H9 (cell line): ENCODE data around the gene ZNF672. TPM values are rescaled to one million over a fixed set of nuclear protein-coding genes. Genes with fewer than 3 reads are reported as not detected.

Experiments used
- DNase-seq: peaks from one replicate; pipeline ENCODE4 v3.0.0-alpha.2; 2017
- H2AFZ ChIP-seq: one replicate; pipeline ENCODE4 v1.6.1; 2013; ENCODE audit warnings: mild to moderate bottlenecking, low read length, control low read depth, moderate library complexity
- H2AK5ac ChIP-seq: 2 replicates; pipeline ENCODE4 v1.6.1; 2013; ENCODE audit warnings: low read length, control low read depth, mixed read lengths; ENCODE audit not compliant: insufficient read length
- H2BK120ac ChIP-seq: one replicate; pipeline ENCODE4 v1.6.1; 2013; ENCODE audit warnings: low read depth, mild to moderate bottlenecking, low read length, control low read depth, inconsistent platforms; ENCODE audit not compliant: poor library complexity, severe bottlenecking
- H2BK12ac ChIP-seq: 2 replicates; pipeline ENCODE4 v1.6.1; 2013; ENCODE audit warnings: low read length, control low read depth, mixed read lengths, low read depth; ENCODE audit not compliant: insufficient read length
- H2BK15ac ChIP-seq: 2 replicates; pipeline ENCODE4 v1.6.1; 2013; ENCODE audit warnings: low read depth, low read length, control low read depth
- H2BK20ac ChIP-seq: one replicate; pipeline ENCODE4 v1.6.1; 2013; ENCODE audit warnings: low read depth, mild to moderate bottlenecking, low read length, control low read depth, inconsistent platforms; ENCODE audit not compliant: poor library complexity, severe bottlenecking
- H2BK5ac ChIP-seq: 2 replicates; pipeline ENCODE4 v1.6.1; 2013; ENCODE audit warnings: low read length, control low read depth, mixed read lengths; ENCODE audit not compliant: insufficient read length
- H3K14ac ChIP-seq: 2 replicates; pipeline ENCODE4 v1.6.1; 2013; ENCODE audit warnings: low read length, control low read depth; ENCODE audit not compliant: insufficient read depth
- H3K18ac ChIP-seq: 2 replicates; pipeline ENCODE4 v1.6.1; 2013; ENCODE audit warnings: low read depth, mild to moderate bottlenecking, mixed read lengths, low read length, control low read depth; ENCODE audit not compliant: insufficient read length
- H3K23ac ChIP-seq: 2 replicates; pipeline ENCODE4 v1.6.1; 2013; ENCODE audit warnings: low read length, control low read depth, mixed read lengths, low read depth; ENCODE audit not compliant: insufficient read length
- H3K23me2 ChIP-seq: 2 replicates; pipeline ENCODE4 v1.6.1; 2013; ENCODE audit warnings: low read depth, mild to moderate bottlenecking, mixed read lengths, low read length, control low read depth; ENCODE audit not compliant: insufficient read length, poor library complexity, severe bottlenecking
- H3K27ac ChIP-seq: 2 replicates; pipeline ENCODE4 v1.5.1; 2013; ENCODE audit warnings: low read length, control low read depth, mixed read lengths, low read depth; ENCODE audit not compliant: insufficient read length
- H3K27me3 ChIP-seq: 2 replicates; pipeline ENCODE4 v1.6.1; 2013; ENCODE audit warnings: low read length, control low read depth, inconsistent platforms; ENCODE audit not compliant: insufficient read depth
- H3K4ac ChIP-seq: 2 replicates; pipeline ENCODE4 v1.6.1; 2013; ENCODE audit warnings: low read depth, mild to moderate bottlenecking, control low read depth, inconsistent platforms, low read length, moderate library complexity
- H3K4me1 ChIP-seq: 2 replicates; pipeline ENCODE4 v1.6.1; 2013; ENCODE audit warnings: low read length, control low read depth, inconsistent platforms; ENCODE audit not compliant: insufficient read depth
- H3K4me2 ChIP-seq: 2 replicates; pipeline ENCODE4 v1.6.1; 2013; ENCODE audit warnings: low read length, control low read depth, mixed read lengths; ENCODE audit not compliant: insufficient read length, insufficient read depth
- H3K56ac ChIP-seq: 2 replicates; pipeline ENCODE4 v1.6.1; 2013; ENCODE audit warnings: low read depth, mild to moderate bottlenecking, mixed read lengths, low read length, control low read depth; ENCODE audit not compliant: insufficient read length
- H3K79me1 ChIP-seq: 2 replicates; pipeline ENCODE4 v1.6.1; 2013; ENCODE audit warnings: low read depth, mild to moderate bottlenecking, moderate library complexity, low read length, control low read depth, inconsistent platforms; ENCODE audit not compliant: insufficient read depth, poor library complexity, severe bottlenecking
- H3K79me2 ChIP-seq: 2 replicates; pipeline ENCODE4 v1.6.1; 2013; ENCODE audit warnings: low read length, control low read depth, inconsistent platforms; ENCODE audit not compliant: insufficient read depth
- H3K9ac ChIP-seq: 2 replicates; pipeline ENCODE4 v1.6.1; 2013; ENCODE audit warnings: low read length, control low read depth, mixed read lengths; ENCODE audit not compliant: insufficient read length; ENCODE audit errors: extremely low read depth
- H3K9me3 ChIP-seq: one replicate; pipeline ENCODE4 v1.6.1; 2013; ENCODE audit warnings: low read depth, low read length, inconsistent platforms; ENCODE audit not compliant: control insufficient read depth
- H3T11ph ChIP-seq: one replicate; pipeline ENCODE4 v1.6.1; 2013; ENCODE audit warnings: mild to moderate bottlenecking, low read length, control low read depth, inconsistent platforms
- H4K20me1 ChIP-seq: one replicate; pipeline ENCODE4 v1.6.1; 2013; ENCODE audit not compliant: control insufficient read depth, insufficient read length, insufficient read depth
- H4K5ac ChIP-seq: 2 replicates; pipeline ENCODE4 v1.6.1; 2013; ENCODE audit warnings: low read depth, mild to moderate bottlenecking, mixed read lengths, low read length, control low read depth; ENCODE audit not compliant: insufficient read length
- H4K8ac ChIP-seq: replicated peaks from 2 replicates; pipeline ENCODE4 v1.6.1; 2013; ENCODE audit warnings: low read length, control low read depth, mixed read lengths, low read depth; ENCODE audit not compliant: insufficient read length
- H4K91ac ChIP-seq: 2 replicates; pipeline ENCODE4 v1.6.1; 2013; ENCODE audit warnings: low read depth, mild to moderate bottlenecking, moderate library complexity, mixed read lengths, low read length, control low read depth; ENCODE audit not compliant: insufficient read length
- H3K27ac Mint-ChIP-seq, 3 experiments: 2 replicates in 2 of 3; 3 replicates in 1 of 3; pipeline ENCODE4 v1.8.0; 2020 to 2021; ENCODE audit warnings: mixed read lengths in 3 of 3, mild to moderate bottlenecking in 1 of 3, moderate library complexity in 1 of 3
- H3K27me3 Mint-ChIP-seq: 2 replicates; pipeline ENCODE4 v1.8.0; 2021; ENCODE audit warnings: low read depth, mild to moderate bottlenecking, moderate library complexity, mixed read lengths
- H3K36me3 Mint-ChIP-seq, 3 experiments: 2 replicates in 2 of 3; 3 replicates in 1 of 3; pipeline ENCODE4 v1.8.0; 2020 to 2021; ENCODE audit warnings: low read depth in 3 of 3, mixed read lengths in 3 of 3; ENCODE audit not compliant: insufficient read depth in 1 of 3
- H3K4me1 Mint-ChIP-seq, 2 experiments: 2 replicates each; pipeline ENCODE4 v1.8.0; 2020; ENCODE audit warnings: mixed read lengths in 2 of 2
- H3K4me3 Mint-ChIP-seq, 2 experiments: 2 replicates in 1 of 2; 3 replicates in 1 of 2; pipeline ENCODE4 v1.8.0; 2020 to 2021; ENCODE audit warnings: mild to moderate bottlenecking in 2 of 2, mixed read lengths in 2 of 2, moderate library complexity in 1 of 2
- H3K9me3 Mint-ChIP-seq, 2 experiments: 2 replicates in 1 of 2; 3 replicates in 1 of 2; pipeline ENCODE4 v1.8.0; 2020; ENCODE audit warnings: mild to moderate bottlenecking in 2 of 2, mixed read lengths in 2 of 2, moderate library complexity in 1 of 2
- WGBS: extraction: QIAGEN DNeasy Blood & Tissue Kit; methylation state at CpG from one replicate; pipeline ENCODE4 v1.1.7; 2013; ENCODE audit warnings: missing lambda C conversion rate, low lambda C conversion rate, mixed read lengths; ENCODE audit not compliant: insufficient read length; ENCODE audit errors: extremely low coverage; 5-methylcytosine and 5-hydroxymethylcytosine counted together
- total RNA-seq: library from RNA; stranded (reverse); gene quantifications from 2 replicates; pipeline ENCODE4 v1.2.1, GENCODE V29; 2021
- TF ChIP-seq, protein P1 (sequence below): fragments of 200-600 bp; sonication (generic); conservative IDR thresholded peaks from 3 replicates; pipeline ENCODE4 v1.8.0; 2021; ENCODE audit warnings: antibody characterized with exemption, mild to moderate bottlenecking

Gene ZNF672
- total RNA-seq, 1 experiment from 2014 or later: 29.4 TPM

DNA sequence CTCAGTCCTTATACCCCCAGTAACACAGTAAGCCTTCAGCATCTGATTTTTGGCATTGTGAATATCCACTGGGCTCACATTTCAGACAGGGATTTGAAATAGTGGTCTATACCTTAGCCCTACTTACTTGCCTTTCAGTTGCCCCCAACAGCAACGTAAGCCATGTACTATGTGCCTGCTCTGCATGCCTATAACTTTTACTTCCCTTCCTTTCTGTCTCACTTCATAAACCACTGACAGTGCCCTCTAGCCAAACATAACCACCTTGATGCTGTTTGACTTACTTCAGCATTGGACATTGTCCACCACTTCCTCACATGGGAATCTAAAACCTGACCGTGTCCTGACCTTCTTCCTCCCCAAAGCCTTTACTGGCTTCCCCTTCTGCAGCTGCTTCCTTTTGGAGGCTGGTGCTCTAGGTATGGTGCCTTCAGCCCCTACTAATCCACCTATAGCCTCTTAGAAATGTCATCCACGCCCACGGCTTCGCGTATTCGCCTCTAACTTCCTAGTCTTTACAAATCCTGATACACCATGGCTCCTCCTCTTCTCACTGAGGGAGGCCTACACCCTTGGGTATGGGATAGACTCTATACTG lies 3.6 kb upstream of the ZNF672 start:
- H3T11ph ChIP-seq: no peak overlapping the region
- no peak overlapping the region for H3K4ac ChIP-seq
- no peak overlapping the region for H3K56ac ChIP-seq
- no peak overlapping the region for H2BK120ac ChIP-seq
- H3K9ac ChIP-seq: no peak overlapping the region
- Mint-ChIP-seq H3K36me3 (no peaks in the 10 kb centered on the region; a peak in 1 of 7 replicates), H3K27ac (no peak overlapping the region), H3K4me1 (peaks cover 7 to 8% of the 10 kb centered on the region in 2 experiments), H3K9me3 (peaks cover 3 to 9% of the 10 kb centered on the region in 2 experiments; a peak in 4 of 5 replicates), H3K4me3 (no peak overlapping the region), H3K27me3 (peaks cover 3% of the 10 kb centered on the region)
- TF ChIP-seq, protein P1, sequence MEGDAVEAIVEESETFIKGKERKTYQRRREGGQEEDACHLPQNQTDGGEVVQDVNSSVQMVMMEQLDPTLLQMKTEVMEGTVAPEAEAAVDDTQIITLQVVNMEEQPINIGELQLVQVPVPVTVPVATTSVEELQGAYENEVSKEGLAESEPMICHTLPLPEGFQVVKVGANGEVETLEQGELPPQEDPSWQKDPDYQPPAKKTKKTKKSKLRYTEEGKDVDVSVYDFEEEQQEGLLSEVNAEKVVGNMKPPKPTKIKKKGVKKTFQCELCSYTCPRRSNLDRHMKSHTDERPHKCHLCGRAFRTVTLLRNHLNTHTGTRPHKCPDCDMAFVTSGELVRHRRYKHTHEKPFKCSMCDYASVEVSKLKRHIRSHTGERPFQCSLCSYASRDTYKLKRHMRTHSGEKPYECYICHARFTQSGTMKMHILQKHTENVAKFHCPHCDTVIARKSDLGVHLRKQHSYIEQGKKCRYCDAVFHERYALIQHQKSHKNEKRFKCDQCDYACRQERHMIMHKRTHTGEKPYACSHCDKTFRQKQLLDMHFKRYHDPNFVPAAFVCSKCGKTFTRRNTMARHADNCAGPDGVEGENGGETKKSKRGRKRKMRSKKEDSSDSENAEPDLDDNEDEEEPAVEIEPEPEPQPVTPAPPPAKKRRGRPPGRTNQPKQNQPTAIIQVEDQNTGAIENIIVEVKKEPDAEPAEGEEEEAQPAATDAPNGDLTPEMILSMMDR: no peak
- no peak overlapping the region for H4K8ac ChIP-seq
- no peak overlapping the region for H3K18ac ChIP-seq
- no peak overlapping the region for H4K5ac ChIP-seq
- no CpG with 5 or more reads among the region's 7 CpGs for WGBS
- no peaks in the 10 kb centered on the region for H3K9me3 ChIP-seq
- no peak overlapping the region for H4K91ac ChIP-seq
- no peaks in the 10 kb centered on the region for H4K20me1 ChIP-seq
- H3K79me2 ChIP-seq: no peaks in the 10 kb centered on the region
- no peak overlapping the region for H3K4me2 ChIP-seq
- H2AFZ ChIP-seq: no peak overlapping the region
- H3K27ac ChIP-seq: no peak overlapping the region
- peaks cover 4% of the 10 kb centered on the region for H3K23me2 ChIP-seq
- no peak overlapping the region for H3K23ac ChIP-seq
- DNase-seq: no peak
- no peak overlapping the region for H2BK15ac ChIP-seq
- H3K27me3 ChIP-seq: no peaks in the 10 kb centered on the region
- no peak overlapping the region for H3K14ac ChIP-seq
- H3K4me1 ChIP-seq: no peaks in the 10 kb centered on the region; the same call in 1 of the 2 replicates
- no peak overlapping the region for H2BK12ac ChIP-seq
- H2BK5ac ChIP-seq: no peak overlapping the region
- H2AK5ac ChIP-seq: no peak overlapping the region
- no peaks in the 10 kb centered on the region for H3K79me1 ChIP-seq
- H2BK20ac ChIP-seq: no peak overlapping the region
